A673 (cell line): ENCODE data around the gene KCTD16.

Source experiments
- EZH2 ChIP-seq: fragments of 200-600 bp; sonication (generic); IDR thresholded peaks from 2 replicates; pipeline ENCODE4 v1.6.1; 2017; ENCODE audit warnings: borderline replicate concordance, low read depth, mild to moderate bottlenecking, mixed read lengths, antibody characterized with exemption, low read length; ENCODE audit not compliant: poor library complexity, severe bottlenecking
- TF ChIP-seq, protein P1 (sequence below): fragments of 300-800, 200-600 bp; sonication (generic); conservative IDR thresholded peaks from 2 replicates; pipeline ENCODE4 v1.5.1; 2017; ENCODE audit warnings: low read depth, mild to moderate bottlenecking, antibody characterized with exemption, low read length, moderate library complexity, mixed read lengths

- TF ChIP-seq, protein P1, sequence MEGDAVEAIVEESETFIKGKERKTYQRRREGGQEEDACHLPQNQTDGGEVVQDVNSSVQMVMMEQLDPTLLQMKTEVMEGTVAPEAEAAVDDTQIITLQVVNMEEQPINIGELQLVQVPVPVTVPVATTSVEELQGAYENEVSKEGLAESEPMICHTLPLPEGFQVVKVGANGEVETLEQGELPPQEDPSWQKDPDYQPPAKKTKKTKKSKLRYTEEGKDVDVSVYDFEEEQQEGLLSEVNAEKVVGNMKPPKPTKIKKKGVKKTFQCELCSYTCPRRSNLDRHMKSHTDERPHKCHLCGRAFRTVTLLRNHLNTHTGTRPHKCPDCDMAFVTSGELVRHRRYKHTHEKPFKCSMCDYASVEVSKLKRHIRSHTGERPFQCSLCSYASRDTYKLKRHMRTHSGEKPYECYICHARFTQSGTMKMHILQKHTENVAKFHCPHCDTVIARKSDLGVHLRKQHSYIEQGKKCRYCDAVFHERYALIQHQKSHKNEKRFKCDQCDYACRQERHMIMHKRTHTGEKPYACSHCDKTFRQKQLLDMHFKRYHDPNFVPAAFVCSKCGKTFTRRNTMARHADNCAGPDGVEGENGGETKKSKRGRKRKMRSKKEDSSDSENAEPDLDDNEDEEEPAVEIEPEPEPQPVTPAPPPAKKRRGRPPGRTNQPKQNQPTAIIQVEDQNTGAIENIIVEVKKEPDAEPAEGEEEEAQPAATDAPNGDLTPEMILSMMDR = no peak
- no peak for TF ChIP-seq EZH2
Observed at GRCh38 chr5:144395704-144396103, 225.0 kb downstream of the KCTD16 start.
